ENCODE results near the gene PIP4K2A.

- TF ChIP-seq CTCF (IDR thresholded peaks at IDR 0.05): no peak
- TF ChIP-seq POLR2A (IDR thresholded peaks at IDR 0.05): no peak
These were observed 45.1 kb downstream of the PIP4K2A start for GRCh38 chr10:22669163-22669711.
